ENCODE results near the gene CGB8.
"Not testable (repeated sequence)": the region's sequence is repeated elsewhere in the genome, so short reads cannot be mapped to it uniquely, and the experiment has no call there.

CGB8 gene

DNA sequence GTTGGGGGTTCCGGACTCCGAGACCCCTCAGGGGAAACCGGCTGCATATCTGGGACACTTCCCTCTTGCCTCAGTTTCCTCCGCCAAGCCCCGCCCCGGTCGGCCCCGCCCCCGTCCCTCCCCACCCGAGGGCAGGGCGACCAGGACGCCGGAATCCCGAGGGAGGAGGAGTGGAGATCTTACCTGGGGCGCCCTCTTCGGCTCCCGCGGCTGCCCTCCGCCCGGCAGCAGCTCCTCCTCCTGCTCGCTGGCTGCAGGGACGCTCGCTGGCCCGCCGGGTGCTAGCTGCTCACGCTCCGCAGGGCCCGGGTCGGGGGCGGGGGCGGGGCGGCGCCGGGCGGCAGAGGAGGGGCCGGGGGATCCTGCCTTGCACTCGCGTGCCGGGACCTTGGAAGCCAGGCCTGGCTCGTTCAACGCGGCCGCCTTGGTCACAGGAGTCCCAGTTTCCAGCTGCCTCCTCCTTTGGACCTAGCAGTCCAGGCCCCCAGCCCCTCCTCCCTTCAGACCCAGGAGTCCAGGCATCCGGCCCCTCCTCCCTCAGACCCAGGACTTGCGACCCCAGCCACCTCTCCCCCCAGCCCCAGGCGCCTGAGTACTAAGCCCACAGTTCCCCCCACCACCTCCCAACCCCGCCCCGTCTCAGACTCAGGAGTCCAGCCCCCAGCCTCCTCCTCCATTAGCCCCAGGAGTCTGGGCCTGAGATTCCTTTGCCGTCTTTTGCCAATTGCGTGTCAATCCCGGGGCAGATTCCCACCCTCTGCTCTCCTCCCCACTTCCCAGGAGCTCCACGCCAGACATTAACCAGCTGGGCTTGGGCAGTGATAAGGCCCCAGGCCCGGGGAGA is 16.1 kb upstream of the CGB8 start, which contains the start of gene NTF4:
Gene NTF4 (minus strand): TSS at position 51 of the 844 bp plus-strand sequence. CDS start 2,821 bp downstream, outside the sequence.
- no peak for DNase-seq

DNA sequence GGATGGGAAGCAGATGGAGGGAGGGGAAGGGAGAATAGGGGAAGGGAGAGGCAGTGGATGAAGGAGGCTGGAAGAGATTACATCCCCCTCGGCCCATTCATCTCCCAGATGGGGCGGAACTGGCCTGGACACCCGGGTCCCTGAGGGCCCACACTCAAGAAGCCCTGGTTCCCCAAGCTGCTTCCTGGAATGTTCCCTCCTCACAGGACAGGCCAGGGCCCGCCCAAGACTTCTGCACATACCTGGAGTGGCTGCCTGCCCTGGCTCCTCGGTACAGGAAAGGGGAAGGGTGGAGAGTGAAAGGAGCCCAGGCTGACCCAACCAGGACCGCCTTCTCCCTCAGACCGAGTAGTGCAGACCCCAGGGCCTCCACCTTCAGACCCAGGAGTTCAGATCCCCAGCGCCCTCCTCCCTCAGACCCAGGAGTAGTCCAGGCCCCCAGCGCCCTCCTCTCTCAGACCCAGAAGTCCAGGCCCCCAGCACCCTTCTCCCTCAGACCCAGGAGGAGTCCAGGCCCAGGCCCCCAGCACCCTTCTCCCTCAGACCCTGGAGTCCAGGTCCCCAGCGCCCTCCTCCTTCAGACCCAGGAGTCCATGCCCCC is 15.2 kb upstream of the CGB8 start:
- no peak for DNase-seq

- DNase-seq = no peak
Observed at GRCh38 chr19:49061445-49061844, 12.5 kb upstream of the CGB8 start.

GRCh38 chr19:49061000-49061399 is 12.1 kb upstream of the CGB8 start:
- no peak for DNase-seq

DNA sequence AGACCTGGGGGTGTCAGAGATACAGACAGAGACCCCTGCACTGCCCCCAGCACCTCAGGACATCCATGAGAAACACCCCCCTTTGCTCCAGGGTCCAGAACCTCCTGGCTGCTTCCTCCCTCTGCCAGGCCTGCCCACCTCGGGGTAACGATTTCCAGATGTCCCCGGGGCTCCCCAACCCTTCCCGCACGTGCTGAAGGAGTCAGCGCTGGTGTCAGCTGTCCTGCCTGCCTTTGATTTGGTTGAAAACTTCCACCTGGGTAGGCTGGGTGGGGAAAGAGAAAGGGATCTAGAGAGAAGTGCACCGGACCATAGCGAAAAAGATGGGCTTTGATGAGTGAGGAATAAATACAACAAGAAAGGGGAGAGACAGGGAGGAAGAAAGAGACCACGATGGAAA is 10.1 kb upstream of the CGB8 start:
- no peak for DNase-seq

GRCh38 chr19:49058562-49058961 is 9.7 kb upstream of the CGB8 start:
- no peak for DNase-seq

- DNase-seq = peak; percentile 32
Observed at GRCh38 chr19:49057636-49058234, 8.8 kb upstream of the CGB8 start, which contains the start of gene CGB7. Gene CGB7 (minus strand): TSS chr19:49057749. CDS start chr19:49055375, 2,374 bp downstream.

DNA sequence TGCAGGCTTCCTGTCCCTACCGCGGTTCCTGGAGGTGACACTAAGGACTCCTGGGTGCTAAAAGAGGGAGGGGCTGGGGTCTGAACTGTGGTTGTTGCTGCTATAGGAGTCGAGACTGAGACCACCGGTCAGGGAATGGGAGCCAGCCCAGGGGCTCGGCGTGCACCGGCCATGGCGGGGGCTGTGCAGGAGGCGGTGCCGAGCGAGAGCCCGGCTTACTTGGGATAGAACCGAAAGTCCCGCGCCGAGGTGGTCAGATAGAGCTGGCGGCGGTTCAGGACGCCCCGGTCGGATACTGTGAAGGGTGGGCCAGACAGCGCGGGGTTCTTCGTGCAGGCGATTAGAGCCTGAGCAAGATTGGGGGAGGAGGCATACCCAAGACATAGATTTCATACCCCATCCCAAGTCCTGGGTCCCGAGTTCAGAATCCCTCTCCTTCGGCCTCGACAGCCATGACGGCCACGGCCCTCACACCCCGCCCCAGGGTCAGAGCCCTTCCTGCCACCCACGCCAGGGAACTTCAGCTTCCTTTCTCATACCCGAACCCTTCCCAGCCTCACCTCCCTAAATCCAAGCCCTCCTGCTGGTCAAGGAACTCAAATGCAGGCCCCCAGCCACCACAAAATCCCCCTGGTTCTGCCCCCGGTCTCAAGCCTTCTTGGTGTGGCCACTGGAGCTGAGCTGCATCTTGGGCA is 8.1 kb upstream of the CGB8 start:
- not testable (repeated sequence) for DNase-seq

DNA sequence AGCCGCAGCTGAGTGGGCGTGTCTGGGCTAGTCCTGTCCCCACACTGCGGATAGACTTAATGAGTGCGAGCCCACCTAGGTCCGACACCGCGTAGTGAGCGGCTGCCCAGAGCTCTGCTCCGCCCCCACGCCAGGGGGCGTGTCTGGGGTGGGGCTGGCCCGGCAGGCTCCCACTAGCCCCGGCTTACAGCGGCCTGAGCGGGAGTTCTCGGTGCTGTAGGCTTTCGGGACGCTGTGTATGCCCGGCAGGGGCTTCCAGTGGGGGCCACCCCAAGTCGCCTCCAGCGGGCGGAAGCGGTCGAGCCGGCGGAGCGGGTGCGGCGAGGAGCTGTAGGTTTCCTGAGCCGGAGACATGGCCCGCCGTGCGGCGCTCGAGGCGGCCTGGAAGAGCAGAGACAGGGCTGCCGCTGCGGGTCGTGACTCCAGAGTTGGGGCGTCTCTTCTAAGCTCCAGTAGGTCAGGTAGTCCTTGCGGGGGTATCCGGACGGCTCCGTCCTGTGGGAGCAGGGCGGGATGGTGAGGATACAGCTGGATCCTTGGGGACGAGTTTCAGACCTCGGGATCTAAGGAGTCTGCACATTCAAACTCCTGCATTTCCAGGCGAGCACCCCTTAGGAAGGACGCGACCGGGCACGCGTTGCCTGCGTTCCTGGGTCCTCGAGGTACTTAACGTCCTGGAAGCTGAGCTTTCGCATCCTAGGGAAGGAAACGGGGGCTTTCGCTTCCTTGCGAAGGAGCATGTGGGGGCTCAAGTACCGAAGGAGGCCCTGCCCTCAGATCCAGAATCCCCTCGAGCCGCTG is 7.4 kb upstream of the CGB8 start:
- peak; percentile 59 for DNase-seq

DNA sequence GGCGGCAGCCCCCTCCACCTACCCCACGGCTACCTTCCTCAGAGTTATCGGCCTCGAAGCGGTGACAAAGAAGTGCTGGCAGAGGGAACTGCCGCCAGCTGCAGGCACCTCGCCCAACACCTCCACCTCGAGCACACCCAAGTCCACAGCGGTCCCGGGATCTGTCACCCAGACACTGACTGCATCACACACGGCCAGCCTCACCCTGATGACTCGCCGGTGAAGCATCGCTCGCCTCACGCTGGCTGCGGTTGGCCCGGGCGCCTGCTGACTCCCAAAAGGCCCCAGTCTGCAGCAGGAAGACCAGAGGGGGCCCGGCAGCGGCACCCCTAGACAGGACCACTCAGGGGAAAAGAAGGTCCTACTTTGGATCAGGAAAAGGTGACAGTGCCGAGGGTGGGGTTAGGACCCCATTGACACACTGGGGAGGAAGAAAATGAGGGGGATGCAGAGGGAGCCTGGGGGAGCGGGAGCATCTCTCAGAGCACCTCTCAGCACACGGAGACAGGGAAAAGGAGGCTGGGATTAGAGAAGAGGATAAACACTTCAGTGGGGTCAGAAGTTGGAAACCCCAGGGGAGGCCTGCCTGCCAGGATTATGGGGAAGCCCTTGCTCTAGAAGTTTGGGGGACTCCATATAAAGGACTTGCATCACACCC is 1.6 kb upstream of the CGB8 start:
- not testable (repeated sequence) for DNase-seq

GRCh38 chr19:49049834-49050233 is 923 bp upstream of the CGB8 start:
- not testable (repeated sequence) for DNase-seq

DNA sequence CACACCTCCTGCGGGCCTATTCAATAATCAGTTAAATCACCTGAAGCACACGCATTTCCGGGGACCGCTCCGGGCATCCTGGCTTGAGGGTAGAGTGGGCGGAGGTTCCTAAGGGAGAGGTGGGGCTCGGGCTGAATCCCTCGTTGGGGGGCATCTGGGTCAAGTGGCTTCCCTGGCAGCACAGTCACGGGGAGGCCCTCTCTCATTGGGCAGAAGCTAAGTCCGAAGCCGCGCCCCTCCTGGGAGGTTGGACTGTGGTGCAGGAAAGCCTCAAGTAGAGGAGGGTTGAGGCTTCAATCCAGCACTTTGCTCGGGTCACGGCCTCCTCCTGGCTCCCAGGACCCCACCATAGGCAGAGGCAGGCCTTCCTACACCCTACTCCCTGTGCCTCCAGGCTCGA is 5.4 kb downstream of the CGB8 start, which contains the start of gene CGB5:
Gene CGB5 (plus strand): TSS at position 301 of the 400 bp plus-strand sequence. CDS start 362 bp downstream, outside the sequence.
- DNase-seq = not testable (repeated sequence)

GRCh38 chr19:49042666-49043065 is 6.2 kb downstream of the CGB8 start:
- not testable (repeated sequence) for DNase-seq

DNA sequence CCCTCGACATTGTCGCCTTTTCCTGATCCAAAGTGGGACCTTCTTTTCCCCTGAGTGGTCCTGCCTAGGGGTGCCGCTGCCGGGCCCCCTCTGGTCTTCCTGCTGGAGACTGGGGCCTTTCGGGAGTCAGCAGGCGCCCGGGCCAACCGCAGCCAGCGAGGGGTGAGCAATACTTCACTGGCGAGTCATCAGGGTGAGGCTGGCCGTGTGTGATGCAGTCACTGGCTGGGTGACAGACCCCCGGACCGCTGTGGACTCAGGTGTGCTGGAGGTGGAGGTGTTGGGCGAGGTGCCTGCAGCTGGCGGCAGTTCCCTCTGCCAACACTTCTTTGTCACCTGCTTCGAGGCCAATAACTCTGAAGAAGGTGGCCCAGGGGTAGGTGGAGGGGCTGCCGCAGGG is 6.7 kb downstream of the CGB8 start:
- no peak for DNase-seq

- not testable (repeated sequence) for DNase-seq
Observed at GRCh38 chr19:49039736-49040135, 9.2 kb downstream of the CGB8 start.

DNA sequence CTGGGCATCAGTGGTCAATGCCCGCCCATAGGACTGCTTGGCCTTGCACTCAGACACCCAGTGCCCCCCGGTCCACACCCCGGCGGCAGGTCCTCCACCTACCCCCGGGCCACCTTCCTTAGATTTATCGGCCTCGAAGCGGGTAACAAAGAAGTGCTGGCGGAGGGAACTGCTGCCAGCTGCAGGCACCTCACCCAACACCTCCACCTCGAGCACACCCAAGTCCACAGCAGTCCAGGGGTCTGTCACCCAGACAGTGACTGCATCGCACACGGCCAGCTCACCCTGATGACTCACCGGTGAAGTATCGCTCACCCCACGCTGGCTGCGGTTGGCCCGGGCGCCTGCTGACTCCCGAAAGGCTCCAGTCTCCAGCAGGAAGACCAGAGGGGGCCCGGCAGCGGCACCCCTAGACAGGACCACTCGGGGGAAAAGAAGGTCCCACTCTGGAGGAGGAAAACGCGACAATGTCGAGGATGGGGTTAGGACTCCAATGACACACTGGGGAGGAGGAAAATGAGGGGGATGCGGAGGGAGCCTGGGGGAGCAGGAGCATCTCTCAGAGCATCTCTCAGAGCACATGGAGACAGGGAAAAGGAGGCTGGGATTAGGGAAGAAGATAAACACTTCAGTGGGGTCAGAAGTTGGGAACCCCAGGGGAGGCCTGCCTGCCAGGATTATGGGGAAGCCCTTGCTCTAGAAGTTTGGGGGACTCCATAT is 10.2 kb downstream of the CGB8 start:
- DNase-seq = not testable (repeated sequence)

DNA sequence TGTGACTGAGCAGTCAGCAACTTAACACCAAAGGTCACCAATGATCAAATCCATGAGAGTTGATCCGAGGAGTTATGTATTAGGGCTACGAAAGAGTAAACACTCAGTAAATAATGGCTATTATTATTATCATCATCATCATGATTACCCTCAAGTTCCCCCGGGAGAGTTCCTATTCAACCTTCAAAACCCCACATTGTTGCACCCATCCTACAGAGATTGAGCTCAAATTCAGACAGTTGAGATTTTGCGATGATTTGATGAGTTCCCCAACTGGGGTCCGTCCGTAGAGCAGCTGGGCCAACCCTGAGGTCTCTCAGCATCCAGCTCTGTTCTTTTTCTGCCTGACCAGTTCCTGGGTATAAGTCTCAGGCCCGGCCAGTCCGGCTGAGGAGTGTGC is 10.8 kb downstream of the CGB8 start:
- not testable (repeated sequence) for DNase-seq

GRCh38 chr19:49036815-49037214 is 12.1 kb downstream of the CGB8 start, which contains the start of gene CGB1:
Gene CGB1 (minus strand): TSS chr19:49036895. CDS start chr19:49036711, 184 bp downstream.
- DNase-seq = not testable (repeated sequence)

GRCh38 chr19:49031642-49032301 is 17.1 kb downstream of the CGB8 start, which contains the start of gene CGB2:
Gene CGB2 (plus strand): TSS chr19:49031890. CDS start chr19:49032096, 206 bp downstream.
- DNase-seq = peak; percentile 82

GRCh38 chr19:49030323-49030722 is 18.6 kb downstream of the CGB8 start:
- not testable (repeated sequence) for DNase-seq

Measured in NCI-H774 (cell line).